Ascending aorta (tissue), 2 donors: ENCODE results near the gene LRIT2. TPM values are rescaled to one million over a fixed set of nuclear protein-coding genes. Genes with fewer than 3 reads are reported as not detected.
A peak's percentile ranks its signal among the peaks of the same experiment; 100 is the strongest.
"Not testable (repeated sequence)": the region's sequence is repeated elsewhere in the genome, so short reads cannot be mapped to it uniquely, and the experiment has no call there.

Experiments
- DNase-seq, 2 donors: peaks; one replicate each; pipeline ENCODE4 v3.0.0-alpha.2; 2019; ENCODE audit warnings: low spot score in 2 of 2
- H3K27ac ChIP-seq, 2 donors: fragments of 200-600 bp; sonication (generic); one replicate each; pipeline ENCODE4 v1.5.1; 2016 to 2017; ENCODE audit warnings: mild to moderate bottlenecking in 1 of 2
- H3K27me3 ChIP-seq: fragments of 200-600 bp; sonication (generic); one replicate; pipeline ENCODE4 v1.5.1; 2017
- H3K36me3 ChIP-seq, 2 donors: fragments of 200-600 bp; sonication (generic); one replicate each; pipeline ENCODE4 v1.5.1; 2016
- H3K4me1 ChIP-seq, 2 donors: fragments of 200-600 bp; sonication (generic); one replicate each; pipeline ENCODE4 v1.5.1; 2016 to 2017; ENCODE audit warnings: mild to moderate bottlenecking in 1 of 2
- H3K4me3 ChIP-seq, 2 donors: fragments of 200-600 bp; sonication (generic); one replicate each; pipeline ENCODE4 v1.5.1; 2016 to 2017; ENCODE audit warnings: mild to moderate bottlenecking in 1 of 2
- H3K9me3 ChIP-seq, 2 donors: fragments of 200-600 bp; sonication (generic); one replicate each; pipeline ENCODE4 v1.5.1; 2016
- CTCF ChIP-seq, 3 experiments: fragments of 200-600 bp in 2 of 3; fragments of 450-650 bp in 1 of 3; sonication (generic) in 2 of 3; IDR thresholded peaks; one replicate each; pipeline ENCODE4 v1.5.1; 2016 to 2019; ENCODE audit warnings: antibody characterized with exemption in 3 of 3, mild to moderate bottlenecking in 1 of 3, moderate library complexity in 1 of 3
- intact Hi-C: fragments of 100-400 bp; cut with DNase I; formaldehyde crosslinking; loops from one replicate; pipeline ENCODE4 v1.15.1; 2023
- total RNA-seq: library from RNA; depleted of rRNA; stranded (reverse); fragments of >200 nt; gene quantifications from one replicate; pipeline ENCODE4 v1.1.0, GENCODE V29; 2016

LRIT2 gene
- total RNA-seq, 1 donor from 2014 or later: not detected

DNA sequence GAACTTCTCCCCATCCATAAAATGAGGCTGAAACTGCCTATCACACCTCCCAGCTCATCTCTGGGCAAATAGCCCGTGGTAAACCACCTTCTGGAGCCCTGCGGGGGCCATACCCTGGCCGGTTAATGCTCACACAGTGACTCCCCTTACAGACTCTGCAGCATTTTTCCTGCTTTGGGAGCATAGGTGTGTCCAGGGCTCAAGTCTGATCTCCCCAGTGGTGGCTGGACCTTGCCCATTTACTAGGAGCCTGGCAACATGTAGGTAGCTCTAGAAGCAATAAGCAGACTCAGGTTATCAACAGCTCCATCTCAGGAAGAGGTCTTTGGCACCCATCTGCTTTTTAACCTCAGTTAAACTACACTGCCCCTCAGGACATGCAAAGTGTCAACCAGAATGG is 36.5 kb downstream of the LRIT2 start:
- Histone ChIP-seq H3K4me3 (no peak overlapping the region), H3K36me3 (no peaks in the 10 kb centered on the region), H3K27me3 (no peaks in the 10 kb centered on the region), H3K4me1 (no peaks in the 10 kb centered on the region), H3K27ac (no peak overlapping the region), H3K9me3 (no peaks in the 10 kb centered on the region)
- no peak for TF ChIP-seq CTCF (IDR thresholded peaks at IDR 0.05)
- intact Hi-C loops: no loop called here
- DNase-seq: no peak

DNA sequence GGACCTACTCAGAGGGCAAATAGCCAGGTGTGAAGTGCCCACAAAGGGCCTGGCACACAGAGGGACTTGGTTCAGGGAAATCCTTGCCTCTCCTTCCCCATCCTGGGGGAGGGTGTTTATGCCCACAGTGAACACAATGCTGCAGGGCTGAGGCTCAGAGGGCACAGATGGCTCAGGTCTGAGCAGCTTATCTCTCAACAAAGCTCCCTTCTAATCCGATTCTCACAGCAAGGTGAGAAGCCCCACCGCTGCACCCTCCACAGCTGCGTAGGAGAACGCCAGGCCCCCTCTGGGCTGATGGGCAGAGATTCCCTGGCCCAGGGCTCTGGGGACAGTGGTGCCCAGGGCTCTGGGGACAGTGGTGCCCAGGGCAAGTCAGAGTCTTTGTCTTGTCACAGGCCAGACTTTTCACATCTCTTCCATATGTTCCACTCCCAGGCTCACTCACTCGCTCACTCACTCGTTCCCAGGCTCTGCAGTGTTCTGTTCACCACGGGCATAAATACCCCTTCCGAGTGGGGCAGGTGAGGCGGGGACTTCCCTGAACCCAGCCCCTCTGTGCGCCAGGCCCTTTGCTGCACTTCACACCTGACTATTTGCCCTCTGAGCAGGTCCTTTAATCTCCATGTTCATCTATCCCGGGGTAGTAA is 39.7 kb downstream of the LRIT2 start:
- Histone ChIP-seq H3K36me3 (no peaks in the 10 kb centered on the region), H3K4me3 (no peak overlapping the region), H3K27ac (no peak overlapping the region), H3K27me3 (no peaks in the 10 kb centered on the region), H3K4me1 (no peaks in the 10 kb centered on the region), H3K9me3 (no peaks in the 10 kb centered on the region)
- no peak for TF ChIP-seq CTCF (IDR thresholded peaks at IDR 0.05)
- intact Hi-C loops: no loop called here
- DNase-seq: no peak

- DNase-seq: no peak
- H3K9me3 ChIP-seq: no peaks in the 10 kb centered on the region
- no peak for TF ChIP-seq CTCF (IDR thresholded peaks at IDR 0.05)
- no peaks in the 10 kb centered on the region for H3K27me3 ChIP-seq
- no peaks in the 10 kb centered on the region for H3K4me1 ChIP-seq
- no peak overlapping the region for H3K4me3 ChIP-seq
- intact Hi-C loops: no loop called here
- no peak overlapping the region for H3K27ac ChIP-seq
- no peaks in the 10 kb centered on the region for H3K36me3 ChIP-seq
Measured at GRCh38 chr10:84184517-84184916, 40.8 kb downstream of the LRIT2 start.

- intact Hi-C loops: no loop called here
- H3K27me3 ChIP-seq: no peaks in the 10 kb centered on the region
- DNase-seq: no peak
- no peak overlapping the region for H3K27ac ChIP-seq
- H3K9me3 ChIP-seq: no peaks in the 10 kb centered on the region
- no peak overlapping the region for H3K4me3 ChIP-seq
- H3K4me1 ChIP-seq: no peaks in the 10 kb centered on the region
- TF ChIP-seq CTCF (IDR thresholded peaks at IDR 0.05): no peak
- no peaks in the 10 kb centered on the region for H3K36me3 ChIP-seq
Measured at GRCh38 chr10:84181631-84182030, 43.7 kb downstream of the LRIT2 start.

DNA sequence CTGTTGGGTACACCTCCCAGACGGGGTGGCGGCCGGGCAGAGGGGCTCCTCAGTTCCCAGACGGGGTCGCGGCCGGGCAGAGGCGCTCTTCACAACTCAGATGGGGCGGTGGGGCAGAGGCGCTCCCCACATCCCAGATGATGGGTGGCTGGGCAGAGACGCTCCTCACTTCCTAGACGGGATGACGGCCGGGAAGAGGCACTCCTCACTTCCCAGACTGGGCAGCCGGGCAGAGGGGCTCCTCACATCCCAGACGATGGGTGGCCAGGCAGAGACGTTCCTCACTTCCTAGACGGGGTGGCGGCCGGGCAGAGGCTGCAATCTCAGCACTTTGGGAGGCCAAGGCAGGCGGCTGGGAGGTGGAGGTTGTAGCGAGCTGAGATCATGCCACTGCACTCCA is 45.0 kb downstream of the LRIT2 start:
- intact Hi-C loops: not testable (repeated sequence)

GRCh38 chr10:84179059-84179710 is 46.2 kb downstream of the LRIT2 start:
- no peaks in the 10 kb centered on the region for H3K27me3 ChIP-seq
- H3K9me3 ChIP-seq: no peaks in the 10 kb centered on the region
- DNase-seq: no peak
- H3K4me3 ChIP-seq: no peak overlapping the region
- H3K4me1 ChIP-seq: no peaks in the 10 kb centered on the region
- no peak for TF ChIP-seq CTCF (IDR thresholded peaks at IDR 0.05)
- intact Hi-C loops: no loop called here
- H3K36me3 ChIP-seq: no peaks in the 10 kb centered on the region
- H3K27ac ChIP-seq: no peak overlapping the region

More for the DNA sequence above, 45.0 kb downstream of the LRIT2 start:
- H3K4me3 ChIP-seq, H3K27ac ChIP-seq, H3K36me3 ChIP-seq, H3K27me3 ChIP-seq, H3K4me1 ChIP-seq, H3K9me3 ChIP-seq: not testable (repeated sequence)
- DNase-seq: peak in 1 of 2 donors; percentile 18
